ENCODE data around the gene TSN. TPM values are rescaled to one million over a fixed set of nuclear protein-coding genes. Genes with fewer than 3 reads are reported as not detected.
"Not testable (repeated sequence)": the region's sequence is repeated elsewhere in the genome, so short reads cannot be mapped to it uniquely, and the experiment has no call there.

Gene TSN
- polyA plus RNA-seq, 1 donor from 2014 or later, result 171 TPM

- Histone ChIP-seq H2AFZ (ENCODE audit: low read depth, low read length) (no peak overlapping the region), H3K27me3 (ENCODE audit: insufficient read depth, low read depth, low read length) (no peaks in the 10 kb centered on the region), H3K9me3 (ENCODE audit: low read length) (no peaks in the 10 kb centered on the region), H3K4me3 (ENCODE audit: low read length) (no peak overlapping the region), H3K9me2 (ENCODE audit: insufficient read depth, low read length) (no peaks in the 10 kb centered on the region), H3K4me2 (ENCODE audit: low read length) (no peak overlapping the region), H3K9ac (ENCODE audit: low read length) (no peak overlapping the region), H3K27ac (ENCODE audit: low read length) (no peak overlapping the region), H4K20me1 (ENCODE audit: insufficient read depth) (no peaks in the 10 kb centered on the region), H3K36me3 (ENCODE audit: insufficient read depth, low read length) (no peaks in the 10 kb centered on the region), H3K79me2 (replicated peaks; ENCODE audit: insufficient read depth, low read length) (no peaks in the 10 kb centered on the region), H3F3A (ENCODE audit: insufficient read depth, low read length, poor library complexity, severe bottlenecking) (no peaks in the 10 kb centered on the region)
- TF ChIP-seq, protein P1, sequence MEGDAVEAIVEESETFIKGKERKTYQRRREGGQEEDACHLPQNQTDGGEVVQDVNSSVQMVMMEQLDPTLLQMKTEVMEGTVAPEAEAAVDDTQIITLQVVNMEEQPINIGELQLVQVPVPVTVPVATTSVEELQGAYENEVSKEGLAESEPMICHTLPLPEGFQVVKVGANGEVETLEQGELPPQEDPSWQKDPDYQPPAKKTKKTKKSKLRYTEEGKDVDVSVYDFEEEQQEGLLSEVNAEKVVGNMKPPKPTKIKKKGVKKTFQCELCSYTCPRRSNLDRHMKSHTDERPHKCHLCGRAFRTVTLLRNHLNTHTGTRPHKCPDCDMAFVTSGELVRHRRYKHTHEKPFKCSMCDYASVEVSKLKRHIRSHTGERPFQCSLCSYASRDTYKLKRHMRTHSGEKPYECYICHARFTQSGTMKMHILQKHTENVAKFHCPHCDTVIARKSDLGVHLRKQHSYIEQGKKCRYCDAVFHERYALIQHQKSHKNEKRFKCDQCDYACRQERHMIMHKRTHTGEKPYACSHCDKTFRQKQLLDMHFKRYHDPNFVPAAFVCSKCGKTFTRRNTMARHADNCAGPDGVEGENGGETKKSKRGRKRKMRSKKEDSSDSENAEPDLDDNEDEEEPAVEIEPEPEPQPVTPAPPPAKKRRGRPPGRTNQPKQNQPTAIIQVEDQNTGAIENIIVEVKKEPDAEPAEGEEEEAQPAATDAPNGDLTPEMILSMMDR (IDR thresholded peaks at IDR 0.05; ENCODE audit: poor library complexity, severe bottlenecking), result no peak
- TF ChIP-seq POLR2AphosphoS5 (IDR thresholded peaks at IDR 0.05) (no peak), MXI1 (conservative IDR thresholded peaks at IDR 0.05; ENCODE audit: poor library complexity, severe bottlenecking) (no peak), EZH2 (IDR thresholded peaks at IDR 0.05; ENCODE audit: borderline replicate concordance, insufficient read depth, low read length, poor library complexity, severe bottlenecking) (no peak), TAF1 (IDR thresholded peaks at IDR 0.05; ENCODE audit: low read depth) (no peak), SMC3 (conservative IDR thresholded peaks at IDR 0.05; ENCODE audit: poor library complexity) (no peak), RAD21 (conservative IDR thresholded peaks at IDR 0.05) (no peak), EP300 (conservative IDR thresholded peaks at IDR 0.05; ENCODE audit: poor library complexity, severe bottlenecking) (no peak)
- TF ChIP-seq, protein P2, sequence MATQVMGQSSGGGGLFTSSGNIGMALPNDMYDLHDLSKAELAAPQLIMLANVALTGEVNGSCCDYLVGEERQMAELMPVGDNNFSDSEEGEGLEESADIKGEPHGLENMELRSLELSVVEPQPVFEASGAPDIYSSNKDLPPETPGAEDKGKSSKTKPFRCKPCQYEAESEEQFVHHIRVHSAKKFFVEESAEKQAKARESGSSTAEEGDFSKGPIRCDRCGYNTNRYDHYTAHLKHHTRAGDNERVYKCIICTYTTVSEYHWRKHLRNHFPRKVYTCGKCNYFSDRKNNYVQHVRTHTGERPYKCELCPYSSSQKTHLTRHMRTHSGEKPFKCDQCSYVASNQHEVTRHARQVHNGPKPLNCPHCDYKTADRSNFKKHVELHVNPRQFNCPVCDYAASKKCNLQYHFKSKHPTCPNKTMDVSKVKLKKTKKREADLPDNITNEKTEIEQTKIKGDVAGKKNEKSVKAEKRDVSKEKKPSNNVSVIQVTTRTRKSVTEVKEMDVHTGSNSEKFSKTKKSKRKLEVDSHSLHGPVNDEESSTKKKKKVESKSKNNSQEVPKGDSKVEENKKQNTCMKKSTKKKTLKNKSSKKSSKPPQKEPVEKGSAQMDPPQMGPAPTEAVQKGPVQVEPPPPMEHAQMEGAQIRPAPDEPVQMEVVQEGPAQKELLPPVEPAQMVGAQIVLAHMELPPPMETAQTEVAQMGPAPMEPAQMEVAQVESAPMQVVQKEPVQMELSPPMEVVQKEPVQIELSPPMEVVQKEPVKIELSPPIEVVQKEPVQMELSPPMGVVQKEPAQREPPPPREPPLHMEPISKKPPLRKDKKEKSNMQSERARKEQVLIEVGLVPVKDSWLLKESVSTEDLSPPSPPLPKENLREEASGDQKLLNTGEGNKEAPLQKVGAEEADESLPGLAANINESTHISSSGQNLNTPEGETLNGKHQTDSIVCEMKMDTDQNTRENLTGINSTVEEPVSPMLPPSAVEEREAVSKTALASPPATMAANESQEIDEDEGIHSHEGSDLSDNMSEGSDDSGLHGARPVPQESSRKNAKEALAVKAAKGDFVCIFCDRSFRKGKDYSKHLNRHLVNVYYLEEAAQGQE (IDR thresholded peaks at IDR 0.05; ENCODE audit: borderline replicate concordance), result no peak
These were observed 59.8 kb downstream of the TSN start for GRCh38 chr2:121815216-121815615.

DNA sequence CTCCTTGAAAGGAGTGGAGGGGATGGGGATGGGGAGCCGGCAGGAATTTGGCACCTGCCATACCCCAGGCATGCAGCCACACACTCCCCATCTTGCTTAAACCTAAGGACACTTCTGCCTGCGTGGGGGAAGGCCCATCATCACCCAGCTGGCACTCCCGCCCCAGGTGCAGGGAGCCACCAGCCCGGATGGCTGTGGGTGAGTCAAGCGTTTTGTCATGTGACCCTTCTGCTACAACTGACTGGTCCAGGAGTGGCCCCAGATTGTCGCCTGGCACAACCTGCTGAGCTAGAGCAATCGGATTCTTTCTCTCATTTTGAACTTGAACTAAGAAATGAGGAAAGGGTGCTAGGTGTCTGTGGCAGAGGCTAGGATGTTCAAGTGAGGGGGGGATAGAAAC is 61.3 kb downstream of the TSN start:
- Histone ChIP-seq H3K27ac (ENCODE audit: low read length) (no peak overlapping the region), H3K79me2 (replicated peaks; ENCODE audit: insufficient read depth, low read length) (no peaks in the 10 kb centered on the region), H3F3A (ENCODE audit: insufficient read depth, low read length, poor library complexity, severe bottlenecking) (no peaks in the 10 kb centered on the region), H3K4me2 (ENCODE audit: low read length) (no peak overlapping the region), H4K20me1 (ENCODE audit: insufficient read depth) (no peaks in the 10 kb centered on the region), H2AFZ (ENCODE audit: low read depth, low read length) (no peak overlapping the region), H3K4me3 (ENCODE audit: low read length) (no peak overlapping the region), H3K36me3 (ENCODE audit: insufficient read depth, low read length) (no peaks in the 10 kb centered on the region), H3K9me2 (ENCODE audit: insufficient read depth, low read length) (no peaks in the 10 kb centered on the region), H3K9me3 (ENCODE audit: low read length) (no peaks in the 10 kb centered on the region), H3K9ac (ENCODE audit: low read length) (no peak overlapping the region), H3K27me3 (ENCODE audit: insufficient read depth, low read depth, low read length) (no peaks in the 10 kb centered on the region)
- TF ChIP-seq RAD21 (conservative IDR thresholded peaks at IDR 0.05) (no peak), POLR2AphosphoS5 (IDR thresholded peaks at IDR 0.05) (no peak), MXI1 (conservative IDR thresholded peaks at IDR 0.05; ENCODE audit: poor library complexity, severe bottlenecking) (no peak), EP300 (conservative IDR thresholded peaks at IDR 0.05; ENCODE audit: poor library complexity, severe bottlenecking) (no peak), TAF1 (IDR thresholded peaks at IDR 0.05; ENCODE audit: low read depth) (no peak), SMC3 (conservative IDR thresholded peaks at IDR 0.05; ENCODE audit: poor library complexity) (no peak), EZH2 (IDR thresholded peaks at IDR 0.05; ENCODE audit: borderline replicate concordance, insufficient read depth, low read length, poor library complexity, severe bottlenecking) (no peak)
- TF ChIP-seq, protein P1 (IDR thresholded peaks at IDR 0.05; ENCODE audit: poor library complexity, severe bottlenecking), result no peak
- TF ChIP-seq, protein P2 (IDR thresholded peaks at IDR 0.05; ENCODE audit: borderline replicate concordance), result no peak

DNA sequence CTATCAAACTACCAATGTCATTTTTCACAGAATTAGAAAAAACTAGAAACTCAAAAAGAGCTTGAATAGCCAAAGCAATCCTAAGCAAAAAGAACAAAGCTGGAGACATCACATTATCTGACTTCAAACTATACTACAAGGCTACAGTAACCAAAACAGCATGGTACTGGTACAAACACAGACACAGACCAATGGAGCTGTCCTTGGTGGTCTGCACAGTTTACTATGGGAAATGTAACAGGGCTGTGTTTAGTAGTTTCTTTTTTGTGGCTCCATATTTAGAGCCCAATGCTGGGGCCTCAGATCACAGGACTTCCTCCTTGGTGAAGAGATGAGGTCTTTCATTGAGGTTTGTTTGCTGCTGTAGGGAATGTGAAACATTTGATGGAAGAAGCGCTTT is 61.9 kb downstream of the TSN start:
- H3F3A ChIP-seq (ENCODE audit: insufficient read depth, low read length, poor library complexity, severe bottlenecking); H3K4me2 ChIP-seq (ENCODE audit: low read length); H3K27me3 ChIP-seq (ENCODE audit: insufficient read depth, low read depth, low read length); H3K9ac ChIP-seq (ENCODE audit: low read length); H3K9me2 ChIP-seq (ENCODE audit: insufficient read depth, low read length); H4K20me1 ChIP-seq (ENCODE audit: insufficient read depth); H3K27ac ChIP-seq (ENCODE audit: low read length); H2AFZ ChIP-seq (ENCODE audit: low read depth, low read length); H3K79me2 ChIP-seq (replicated peaks; ENCODE audit: insufficient read depth, low read length); H3K4me3 ChIP-seq (ENCODE audit: low read length); H3K9me3 ChIP-seq (ENCODE audit: low read length); H3K36me3 ChIP-seq (ENCODE audit: insufficient read depth, low read length): not testable (repeated sequence)
